Type B pancreatic cell (in vitro differentiated cells): ENCODE data around the gene SLC41A3. TPM values are rescaled to one million over a fixed set of nuclear protein-coding genes. Genes with fewer than 3 reads are reported as not detected.

Experiments
- DNase-seq: peaks from one replicate; pipeline ENCODE4 v3.0.0; 2021; ENCODE audit warnings: mixed read lengths; ENCODE audit not compliant: unreplicated experiment; ENCODE audit errors: extremely low spot score
- H3K27ac Mint-ChIP-seq: 2 replicates; pipeline ENCODE4 v1.8.0; 2021; ENCODE audit warnings: mild to moderate bottlenecking, mixed read lengths
- H3K27me3 Mint-ChIP-seq: 2 replicates; pipeline ENCODE4 v1.8.0; 2021; ENCODE audit warnings: mixed read lengths
- H3K36me3 Mint-ChIP-seq: 2 replicates; pipeline ENCODE4 v1.8.0; 2021; ENCODE audit warnings: mixed read lengths
- H3K4me1 Mint-ChIP-seq: one replicate; pipeline ENCODE4 v1.8.0; 2021; ENCODE audit warnings: mixed read lengths; ENCODE audit not compliant: unreplicated experiment
- H3K4me3 Mint-ChIP-seq: 2 replicates; pipeline ENCODE4 v1.8.0; 2021; ENCODE audit warnings: mild to moderate bottlenecking, mixed read lengths
- H3K9me3 Mint-ChIP-seq: 2 replicates; pipeline ENCODE4 v1.8.0; 2021; ENCODE audit warnings: mixed read lengths
- CTCF ChIP-seq: fragments of 200-600 bp; sonication (generic); conservative IDR thresholded peaks from 2 replicates; pipeline ENCODE4 v1.5.0; 2021; ENCODE audit warnings: antibody characterized with exemption, mild to moderate bottlenecking
- total RNA-seq: library from RNA; stranded (reverse); gene quantifications from 2 replicates; pipeline ENCODE4 v1.2.1, GENCODE V29; 2021; ENCODE audit warnings: low replicate concordance

Gene SLC41A3
- total RNA-seq, 1 donor from 2014 or later: 56.4 TPM

GRCh38 chr3:126127452-126127851, 43.5 kb upstream of the SLC41A3 start:
- Mint-ChIP-seq H3K27me3 (no peaks in the 10 kb centered on the region), H3K4me1 (peaks cover under 1% of the 10 kb centered on the region), H3K36me3 (no peaks in the 10 kb centered on the region), H3K4me3 (no peak overlapping the region), H3K27ac (no peak overlapping the region), H3K9me3 (no peaks in the 10 kb centered on the region)
- TF ChIP-seq CTCF: no peak
- DNase-seq: peak; percentile 69

GRCh38 chr3:126126811-126127431, 43.0 kb upstream of the SLC41A3 start:
- Mint-ChIP-seq H3K27me3 (no peaks in the 10 kb centered on the region), H3K4me1 (no peaks in the 10 kb centered on the region), H3K9me3 (no peaks in the 10 kb centered on the region), H3K4me3 (no peak overlapping the region), H3K27ac (no peak overlapping the region), H3K36me3 (no peaks in the 10 kb centered on the region)
- DNase-seq: peak; percentile 51
- no peak for TF ChIP-seq CTCF

GRCh38 chr3:126126286-126126685, 42.4 kb upstream of the SLC41A3 start:
- H3K4me3 Mint-ChIP-seq: no peak overlapping the region
- no peaks in the 10 kb centered on the region for H3K9me3 Mint-ChIP-seq
- no peaks in the 10 kb centered on the region for H3K4me1 Mint-ChIP-seq
- peak; percentile 66 for DNase-seq
- H3K36me3 Mint-ChIP-seq: no peaks in the 10 kb centered on the region
- no peak overlapping the region for H3K27ac Mint-ChIP-seq
- H3K27me3 Mint-ChIP-seq: no peaks in the 10 kb centered on the region
- no peak for TF ChIP-seq CTCF

GRCh38 chr3:126125781-126126251, 41.9 kb upstream of the SLC41A3 start:
- Mint-ChIP-seq H3K9me3 (no peaks in the 10 kb centered on the region), H3K27me3 (no peaks in the 10 kb centered on the region), H3K36me3 (no peaks in the 10 kb centered on the region), H3K27ac (no peak overlapping the region), H3K4me3 (peak overlapping the region; percentile 22), H3K4me1 (no peaks in the 10 kb centered on the region)
- no peak for DNase-seq
- TF ChIP-seq CTCF: no peak

GRCh38 chr3:126125341-126125740, 41.4 kb upstream of the SLC41A3 start:
- H3K36me3 Mint-ChIP-seq: no peaks in the 10 kb centered on the region
- peak; percentile 54 for DNase-seq
- H3K27ac Mint-ChIP-seq: no peak overlapping the region

More at GRCh38 chr3:126125341-126125740, 41.4 kb upstream of the SLC41A3 start:
- no peaks in the 10 kb centered on the region for H3K9me3 Mint-ChIP-seq
- H3K4me3 Mint-ChIP-seq: no peak overlapping the region
- TF ChIP-seq CTCF: no peak
- no peaks in the 10 kb centered on the region for H3K4me1 Mint-ChIP-seq
- H3K27me3 Mint-ChIP-seq: no peaks in the 10 kb centered on the region
